LoVo (cell line): Measurements from ENCODE around the gene COMMD1.
"Not testable (repeated sequence)": the region's sequence is repeated elsewhere in the genome, so short reads cannot be mapped to it uniquely, and the experiment has no call there.

Experiments used
- DNase-seq: peaks from one replicate; pipeline ENCODE4 v3.0.0-alpha.2; 2016; ENCODE audit warnings: low spot score

COMMD1 gene

GRCh38 chr2:62141142-62141740 is 235.8 kb downstream of the COMMD1 start:
- DNase-seq: no peak

- DNase-seq: no peak
Observed at GRCh38 chr2:62142054-62142453, 236.6 kb downstream of the COMMD1 start.

GRCh38 chr2:62143696-62144095 is 238.2 kb downstream of the COMMD1 start:
- no peak for DNase-seq

GRCh38 chr2:62144689-62145477 is 239.4 kb downstream of the COMMD1 start:
- DNase-seq: no peak

GRCh38 chr2:62145478-62146100 is 240.1 kb downstream of the COMMD1 start:
- DNase-seq: no peak

GRCh38 chr2:62146790-62147189 is 241.3 kb downstream of the COMMD1 start:
- not testable (repeated sequence) for DNase-seq

- no peak for DNase-seq
Observed at GRCh38 chr2:62147610-62148301, 242.3 kb downstream of the COMMD1 start.

- no peak for DNase-seq
Observed at GRCh38 chr2:62149708-62150107, 244.2 kb downstream of the COMMD1 start.

GRCh38 chr2:62150597-62151305 is 245.3 kb downstream of the COMMD1 start:
- no peak for DNase-seq

- DNase-seq: no peak
Observed at GRCh38 chr2:62151306-62151638, 245.8 kb downstream of the COMMD1 start.

GRCh38 chr2:62152000-62152399 is 246.5 kb downstream of the COMMD1 start:
- no peak for DNase-seq

GRCh38 chr2:62156861-62157496 is 251.5 kb downstream of the COMMD1 start:
- no peak for DNase-seq

- no peak for DNase-seq
Observed at GRCh38 chr2:62158444-62159121, 253.1 kb downstream of the COMMD1 start.

GRCh38 chr2:62160691-62161090 is 255.2 kb downstream of the COMMD1 start:
- not testable (repeated sequence) for DNase-seq

- DNase-seq: no peak
Observed at GRCh38 chr2:62163106-62163831, 257.8 kb downstream of the COMMD1 start.

- no peak for DNase-seq
Observed at GRCh38 chr2:62163834-62164233, 258.4 kb downstream of the COMMD1 start.

GRCh38 chr2:62175728-62176127 is 270.3 kb downstream of the COMMD1 start:
- no peak for DNase-seq

- no peak for DNase-seq
Observed at GRCh38 chr2:62176801-62177200, 271.3 kb downstream of the COMMD1 start.

GRCh38 chr2:62177392-62178049 is 272.0 kb downstream of the COMMD1 start:
- no peak for DNase-seq

GRCh38 chr2:62178741-62179271 is 273.3 kb downstream of the COMMD1 start:
- DNase-seq: no peak
